Esophagus squamous epithelium (tissue), 5 donors: ENCODE results near the gene BFSP1. TPM values are rescaled to one million over a fixed set of nuclear protein-coding genes. Genes with fewer than 3 reads are reported as not detected.
A peak's percentile ranks its signal among the peaks of the same experiment; 100 is the strongest.

Experiments used
- DNase-seq: peaks from one replicate; lab custom pipeline; 2025; lab: John Stamatoyannopoulos, UW
- H3K27ac ChIP-seq, 4 donors: fragments of 200-600 bp; sonication (generic); one replicate each; pipeline ENCODE4 v1.5.1; 2016 to 2019; ENCODE audit warnings: mild to moderate bottlenecking in 1 of 4
- H3K27me3 ChIP-seq, 4 donors: fragments of 200-600 bp; sonication (generic); 1 replicate in 3 of 4; 2 replicates in 1 of 4; pipeline versions ENCODE4 v1.5.1 to v1.6.0; 2017 to 2021; ENCODE audit warnings: antibody characterized with exemption in 1 of 4
- H3K36me3 ChIP-seq, 3 donors: fragments of 200-600 bp; sonication (generic); one replicate each; pipeline ENCODE4 v1.5.1; 2016 to 2019
- H3K4me1 ChIP-seq, 3 donors: fragments of 200-600 bp; sonication (generic); one replicate each; pipeline ENCODE4 v1.5.1; 2017 to 2019
- H3K4me3 ChIP-seq, 4 donors: fragments of 200-600 bp; sonication (generic); 1 replicate in 3 of 4; 2 replicates in 1 of 4; pipeline ENCODE4 v1.5.1; 2016 to 2019; ENCODE audit warnings: mild to moderate bottlenecking in 2 of 4, moderate library complexity in 1 of 4
- H3K9me3 ChIP-seq, 3 donors: fragments of 200-600 bp; sonication (generic); one replicate each; pipeline ENCODE4 v1.5.1; 2016 to 2019
- CTCF ChIP-seq, 6 experiments: fragments of 450-650 bp in 4 of 6; fragments of 200-600 bp in 2 of 6; sonication (generic) in 2 of 6; IDR thresholded peaks; one replicate each; pipeline ENCODE4 v1.5.1; 2016 to 2019; ENCODE audit warnings: antibody characterized with exemption in 6 of 6, mild to moderate bottlenecking in 4 of 6, moderate library complexity in 4 of 6
- POLR2A ChIP-seq, 4 donors: fragments of 450-650 bp; IDR thresholded peaks; one replicate each; pipeline ENCODE4 v1.6.1; 2017; ENCODE audit warnings: antibody characterized with exemption in 4 of 4, mild to moderate bottlenecking in 4 of 4, moderate library complexity in 3 of 4
- WGBS, 2 donors: methylation state at CpG; one replicate each; pipeline ENCODE4 v1.1.5; 2018; 5-methylcytosine and 5-hydroxymethylcytosine counted together
- intact Hi-C: fragments of 100-400 bp; cut with DNase I; formaldehyde crosslinking; loops from one replicate; pipeline ENCODE4 v1.15.0; 2022
- total RNA-seq, 4 donors: library from RNA; depleted of rRNA; stranded (reverse); fragments of >200 nt; gene quantifications; one replicate each; pipeline ENCODE4 v1.1.0, GENCODE V29; 2016
- donor health status: DM: yes; HTN: yes; CAD: no.

The BFSP1 gene
- total RNA-seq, 4 donors from 2014 or later, result 0.56 to 1.3 (median 1.00) TPM

DNA sequence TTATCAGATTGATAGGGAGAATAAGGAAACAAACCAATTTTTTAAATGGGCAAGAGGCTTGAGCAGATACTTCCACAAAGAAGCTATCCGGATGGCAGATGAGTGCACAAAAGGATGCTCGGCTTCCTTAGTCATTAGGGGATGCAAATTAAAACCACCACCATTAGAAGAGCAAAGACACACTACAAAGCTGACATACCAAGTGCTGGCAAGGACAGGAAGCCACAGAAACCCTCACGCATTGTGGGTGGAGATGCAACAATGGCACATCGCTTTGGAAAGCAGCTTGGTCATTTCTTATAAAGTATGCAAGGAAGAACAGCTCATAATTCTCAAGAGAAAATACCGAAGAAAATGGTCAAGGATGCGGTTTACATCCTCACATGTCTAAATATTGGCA lies 19.8 kb downstream of the BFSP1 start:
- no peak for TF ChIP-seq POLR2A (IDR thresholded peaks at IDR 0.05)
- no peak for TF ChIP-seq CTCF (IDR thresholded peaks at IDR 0.05)
- 72 to 78% methylated on average over 6 of the region's 6 CpGs for WGBS, 2 donors
- Histone ChIP-seq H3K9me3 (no peaks in the 10 kb centered on the region), H3K27me3 (no peaks in the 10 kb centered on the region), H3K4me3 (no peak overlapping the region), H3K27ac (no peak overlapping the region), H3K36me3 (no peaks in the 10 kb centered on the region), H3K4me1 (peaks cover 0 to 6% (median 0%) of the 10 kb centered on the region in 3 donors)
- no peak for DNase-seq
- intact Hi-C loops, result no loop called here

DNA sequence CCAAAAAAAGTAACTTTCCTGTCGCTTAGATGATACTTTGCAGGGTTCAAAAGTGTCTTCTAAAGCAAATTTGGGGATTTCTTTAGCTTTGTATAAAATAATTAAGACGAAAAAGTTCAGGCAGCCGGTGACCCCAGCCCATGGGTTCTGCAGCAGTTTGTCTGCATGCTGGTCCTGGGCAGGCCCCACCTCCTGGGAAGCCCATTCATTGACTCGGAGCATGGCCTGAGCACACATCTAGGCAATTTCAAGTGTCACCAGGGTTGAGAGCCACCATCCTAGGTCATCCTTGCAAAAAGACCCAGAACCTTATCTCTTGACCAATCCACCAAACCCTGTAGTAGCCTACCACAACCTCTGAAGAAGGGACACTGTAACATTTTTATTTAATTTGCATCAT lies 20.6 kb downstream of the BFSP1 start:
- TF ChIP-seq CTCF (IDR thresholded peaks at IDR 0.05), result no peak
- TF ChIP-seq POLR2A (IDR thresholded peaks at IDR 0.05), result no peak
- Histone ChIP-seq H3K4me3 (no peak overlapping the region), H3K27ac (no peak overlapping the region), H3K4me1 (peaks cover 6 to 14% (median 8%) of the 10 kb centered on the region in 3 donors), H3K36me3 (no peaks in the 10 kb centered on the region), H3K27me3 (no peaks in the 10 kb centered on the region), H3K9me3 (no peaks in the 10 kb centered on the region)
- DNase-seq, result no peak
- intact Hi-C loops, result no loop called here
- WGBS, 2 donors, result 73 to 76% methylated on average over 4 of the region's 4 CpGs

GRCh38 chr20:17508756-17509155 lies 22.4 kb downstream of the BFSP1 start:
- H3K27me3 ChIP-seq, result no peaks in the 10 kb centered on the region
- no peaks in the 10 kb centered on the region for H3K36me3 ChIP-seq
- intact Hi-C loops, result loop anchor here (10.0 kb wide), 2 partner anchors 106 to 386 kb away; no protein-coding TSS in a partner anchor
- no peak overlapping the region for H3K27ac ChIP-seq
- peaks cover 11 to 27% (median 14%) of the 10 kb centered on the region in 3 donors for H3K4me1 ChIP-seq
- TF ChIP-seq CTCF (IDR thresholded peaks at IDR 0.05) (no peak), POLR2A (IDR thresholded peaks at IDR 0.05) (no peak)
- no peaks in the 10 kb centered on the region for H3K9me3 ChIP-seq
- H3K4me3 ChIP-seq, result no peak overlapping the region
- DNase-seq, result no peak
- whole genome bisulfite sequencing, 2 donors, result 93 to 95% methylated on average over 3 to 8 of the region's 18 CpGs

DNA sequence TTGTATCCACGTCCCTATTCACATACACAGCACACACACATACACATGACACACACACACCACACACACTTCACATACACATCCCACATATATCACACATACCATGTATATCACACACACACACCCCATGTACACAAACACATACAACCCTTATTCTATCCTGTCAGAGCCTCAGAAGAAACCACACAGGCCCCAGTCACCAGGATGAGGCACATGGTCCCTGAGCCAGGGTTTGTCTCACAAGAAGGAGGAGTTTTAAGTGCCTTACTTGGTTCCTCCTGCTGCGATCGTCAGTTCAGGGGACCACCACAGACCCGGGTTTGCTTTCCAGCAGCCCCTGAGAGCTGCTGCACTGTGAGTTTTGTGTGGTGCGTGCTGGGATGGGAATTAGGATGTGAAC lies 23.6 kb downstream of the BFSP1 start:
- Histone ChIP-seq H3K9me3 (no peaks in the 10 kb centered on the region), H3K4me1 (peaks cover 11 to 27% (median 14%) of the 10 kb centered on the region in 3 donors), H3K27me3 (no peaks in the 10 kb centered on the region), H3K27ac (no peak overlapping the region), H3K36me3 (no peaks in the 10 kb centered on the region), H3K4me3 (no peak overlapping the region)
- WGBS, 2 donors, result 88 to 98% methylated on average over 3 to 5 of the region's 5 CpGs
- DNase-seq, result no peak
- intact Hi-C loops, result loop anchor here (10.0 kb wide), 2 partner anchors 107 to 387 kb away; no protein-coding TSS in a partner anchor
- TF ChIP-seq POLR2A (IDR thresholded peaks at IDR 0.05) (no peak), CTCF (IDR thresholded peaks at IDR 0.05) (no peak)

GRCh38 chr20:17507032-17507431 lies 24.1 kb downstream of the BFSP1 start:
- WGBS, 2 donors, result 79 to 84% methylated on average over 2 of the region's 2 CpGs
- Histone ChIP-seq H3K36me3 (no peaks in the 10 kb centered on the region), H3K27me3 (no peaks in the 10 kb centered on the region), H3K4me3 (no peak overlapping the region), H3K4me1 (peaks cover 11 to 27% (median 14%) of the 10 kb centered on the region in 3 donors), H3K9me3 (no peaks in the 10 kb centered on the region), H3K27ac (peak overlapping the region in 1 of 4 donors; percentile 73)
- intact Hi-C loops, result loop anchor here (10.0 kb wide), 2 partner anchors 108 to 388 kb away; no protein-coding TSS in a partner anchor
- DNase-seq, result no peak
- TF ChIP-seq POLR2A (IDR thresholded peaks at IDR 0.05) (no peak), CTCF (IDR thresholded peaks at IDR 0.05) (no peak)
